ENCODE measurements around the gene HECW1.

HECW1 gene

DNA sequence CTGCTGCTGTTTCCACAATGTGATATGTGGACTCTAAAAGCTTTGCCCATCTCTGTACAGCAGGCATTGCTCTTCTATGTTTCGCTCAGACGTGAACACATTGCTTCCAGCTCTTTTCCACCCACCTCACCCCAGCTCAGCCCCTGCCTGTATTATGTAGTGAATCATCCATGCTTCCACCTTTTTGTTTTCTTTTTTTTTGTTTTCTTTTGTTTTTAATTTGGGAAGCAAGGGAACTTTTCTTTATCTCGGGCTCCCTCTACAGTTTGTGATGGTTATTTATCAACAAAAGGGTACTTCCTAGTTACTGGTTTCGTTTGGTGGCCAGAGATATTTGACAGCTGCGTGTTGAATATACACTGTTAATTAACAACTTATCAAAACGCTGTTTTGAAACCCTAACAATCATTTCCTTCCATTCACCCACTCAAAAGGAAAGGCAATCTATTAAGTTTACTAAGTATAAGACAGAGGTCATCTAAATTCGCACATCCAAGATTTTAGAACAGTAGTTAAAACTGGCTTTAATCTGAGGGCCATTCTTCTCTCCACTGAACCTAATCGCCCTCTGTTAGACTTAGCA lies 342.6 kb downstream of the HECW1 start:
- H3K36me3 ChIP-seq (ENCODE audit: insufficient read depth, low read length) = no peaks in the 10 kb centered on the region
- H3K9me3 ChIP-seq (ENCODE audit: low read length) = no peaks in the 10 kb centered on the region
- H3K4me1 ChIP-seq (ENCODE audit: insufficient read depth, low read length) = no peaks in the 10 kb centered on the region
- no peak overlapping the region for H3K9ac ChIP-seq (ENCODE audit: low read length)
- no peak overlapping the region for H3K4me3 ChIP-seq (ENCODE audit: low read depth in 1 of 2, low read length in 2 of 2)
- no peaks in the 10 kb centered on the region for H3K27me3 ChIP-seq (ENCODE audit: control insufficient read depth in 1 of 2, insufficient read depth in 2 of 2, low read length in 2 of 2)
- H3K27ac ChIP-seq (ENCODE audit: low read depth, low read length) = no peak overlapping the region

DNA sequence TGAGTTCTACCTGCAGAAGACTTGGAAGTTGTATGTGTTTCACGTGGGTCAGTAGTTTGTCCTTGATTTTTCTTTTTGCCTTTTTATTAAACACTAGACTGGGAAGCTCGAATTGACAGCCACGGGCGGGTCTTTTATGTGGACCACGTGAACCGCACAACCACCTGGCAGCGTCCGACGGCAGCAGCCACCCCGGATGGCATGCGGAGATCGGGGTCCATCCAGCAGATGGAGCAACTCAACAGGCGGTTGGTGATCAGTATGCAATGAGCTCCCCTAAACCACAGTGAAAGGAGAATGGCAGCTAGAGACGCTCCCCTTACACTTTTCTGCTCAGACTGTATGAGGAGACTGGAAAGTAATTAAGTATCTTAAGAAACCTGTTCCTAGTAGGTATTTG lies 343.8 kb downstream of the HECW1 start:
- H3K4me1 ChIP-seq (ENCODE audit: insufficient read depth, low read length) = no peaks in the 10 kb centered on the region
- no peaks in the 10 kb centered on the region for H3K9me3 ChIP-seq (ENCODE audit: low read length)
- H3K27me3 ChIP-seq (ENCODE audit: control insufficient read depth in 1 of 2, insufficient read depth in 2 of 2, low read length in 2 of 2) = no peaks in the 10 kb centered on the region
- no peak overlapping the region for H3K27ac ChIP-seq (ENCODE audit: low read depth, low read length)
- H3K36me3 ChIP-seq (ENCODE audit: insufficient read depth, low read length) = no peaks in the 10 kb centered on the region
- no peak overlapping the region for H3K4me3 ChIP-seq (ENCODE audit: low read depth in 1 of 2, low read length in 2 of 2)
- H3K9ac ChIP-seq (ENCODE audit: low read length) = no peak overlapping the region

- Histone ChIP-seq H3K4me3 (ENCODE audit: low read depth in 1 of 2, low read length in 2 of 2) (no peak overlapping the region), H3K27me3 (ENCODE audit: control insufficient read depth in 1 of 2, insufficient read depth in 2 of 2, low read length in 2 of 2) (no peaks in the 10 kb centered on the region), H3K4me1 (ENCODE audit: insufficient read depth, low read length) (no peaks in the 10 kb centered on the region), H3K36me3 (ENCODE audit: insufficient read depth, low read length) (no peaks in the 10 kb centered on the region), H3K27ac (ENCODE audit: low read depth, low read length) (no peak overlapping the region), H3K9me3 (ENCODE audit: low read length) (no peaks in the 10 kb centered on the region), H3K9ac (ENCODE audit: low read length) (no peak overlapping the region)
Observed at GRCh38 chr7:43458330-43459018, 346.0 kb downstream of the HECW1 start.

- Histone ChIP-seq H3K36me3 (ENCODE audit: insufficient read depth, low read length) (no peaks in the 10 kb centered on the region), H3K27ac (ENCODE audit: low read depth, low read length) (no peak overlapping the region), H3K9ac (ENCODE audit: low read length) (no peak overlapping the region), H3K4me1 (ENCODE audit: insufficient read depth, low read length) (no peaks in the 10 kb centered on the region), H3K27me3 (ENCODE audit: control insufficient read depth in 1 of 2, insufficient read depth in 2 of 2, low read length in 2 of 2) (no peaks in the 10 kb centered on the region), H3K9me3 (ENCODE audit: low read length) (no peaks in the 10 kb centered on the region), H3K4me3 (ENCODE audit: low read depth in 1 of 2, low read length in 2 of 2) (no peak overlapping the region)
Observed at GRCh38 chr7:43459019-43459337, 346.5 kb downstream of the HECW1 start.

DNA sequence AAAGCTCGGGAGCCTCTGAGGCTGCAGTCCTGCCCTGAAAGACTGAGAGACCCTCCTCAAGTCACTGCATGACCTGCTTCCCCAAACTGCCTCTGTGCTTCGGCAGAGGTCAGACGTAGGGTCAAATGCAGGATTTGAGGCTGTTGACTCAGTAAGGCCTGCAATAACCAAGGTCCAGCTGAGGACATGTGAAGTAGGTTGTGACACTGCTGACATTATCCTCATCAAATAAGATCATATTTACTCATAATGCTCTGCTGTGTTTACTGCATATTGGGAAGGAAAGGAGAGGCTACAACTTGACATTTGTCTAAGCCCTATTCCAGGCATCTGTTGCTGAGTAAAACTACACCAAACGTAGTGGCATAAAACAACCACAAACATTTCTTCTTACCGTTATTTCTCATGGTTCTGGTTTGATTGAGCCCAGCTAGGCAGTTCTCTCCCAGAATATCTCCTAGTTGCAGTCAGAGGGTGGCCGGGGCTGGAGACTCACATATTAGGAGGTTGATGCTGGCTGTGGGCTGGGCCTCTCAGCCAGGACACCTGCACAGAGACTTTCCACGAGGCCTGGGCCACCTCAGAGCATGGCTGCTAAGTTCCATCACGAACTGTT lies 348.4 kb downstream of the HECW1 start:
- Histone ChIP-seq H3K27ac (ENCODE audit: low read depth, low read length) (no peak overlapping the region), H3K9me3 (ENCODE audit: low read length) (no peaks in the 10 kb centered on the region), H3K36me3 (ENCODE audit: insufficient read depth, low read length) (no peaks in the 10 kb centered on the region), H3K4me1 (ENCODE audit: insufficient read depth, low read length) (no peaks in the 10 kb centered on the region), H3K27me3 (ENCODE audit: control insufficient read depth in 1 of 2, insufficient read depth in 2 of 2, low read length in 2 of 2) (no peaks in the 10 kb centered on the region), H3K4me3 (ENCODE audit: low read depth in 1 of 2, low read length in 2 of 2) (no peak overlapping the region), H3K9ac (ENCODE audit: low read length) (no peak overlapping the region)

DNA sequence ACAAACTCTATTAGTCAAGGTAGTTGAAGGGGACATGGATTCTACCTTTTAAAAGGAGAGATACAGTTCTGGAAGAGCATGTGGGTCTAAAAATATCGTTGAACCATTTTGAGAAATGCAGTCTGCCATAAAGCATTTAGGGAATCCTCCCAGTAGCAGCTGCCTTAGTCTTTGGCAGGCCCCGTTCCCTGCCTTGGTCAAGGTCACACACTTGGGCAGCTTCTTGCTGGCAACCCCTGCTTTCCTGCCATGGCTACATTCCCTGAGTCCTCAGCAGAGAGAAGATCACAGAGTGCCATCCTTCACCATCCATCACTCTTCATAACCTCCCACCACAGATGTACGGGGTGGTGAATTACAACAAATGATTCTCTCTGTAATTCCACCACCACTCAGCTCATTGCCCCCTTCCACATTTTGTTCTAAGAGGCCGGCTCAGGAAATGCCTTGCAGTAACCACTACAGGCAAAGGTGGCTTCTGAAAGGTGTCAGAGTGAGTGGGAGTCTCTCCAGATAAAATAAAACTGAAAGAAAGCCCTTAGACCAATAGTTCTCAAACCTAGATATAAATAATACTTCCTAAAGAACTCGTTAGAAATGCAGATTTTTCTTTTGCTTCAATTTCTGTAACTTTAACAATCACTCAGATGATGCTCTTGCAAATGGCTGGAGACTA lies 349.0 kb downstream of the HECW1 start:
- Histone ChIP-seq H3K4me3 (ENCODE audit: low read depth in 1 of 2, low read length in 2 of 2) (no peak overlapping the region), H3K27me3 (ENCODE audit: control insufficient read depth in 1 of 2, insufficient read depth in 2 of 2, low read length in 2 of 2) (no peaks in the 10 kb centered on the region), H3K4me1 (ENCODE audit: insufficient read depth, low read length) (no peaks in the 10 kb centered on the region), H3K36me3 (ENCODE audit: insufficient read depth, low read length) (no peaks in the 10 kb centered on the region), H3K9ac (ENCODE audit: low read length) (no peak overlapping the region), H3K9me3 (ENCODE audit: low read length) (no peaks in the 10 kb centered on the region), H3K27ac (ENCODE audit: low read depth, low read length) (no peak overlapping the region)

GRCh38 chr7:43462836-43463235 lies 350.4 kb downstream of the HECW1 start:
- H3K4me3 ChIP-seq (ENCODE audit: low read depth in 1 of 2, low read length in 2 of 2) = no peak overlapping the region
- no peak overlapping the region for H3K27ac ChIP-seq (ENCODE audit: low read depth, low read length)
- H3K36me3 ChIP-seq (ENCODE audit: insufficient read depth, low read length) = no peaks in the 10 kb centered on the region
- H3K9me3 ChIP-seq (ENCODE audit: low read length) = no peaks in the 10 kb centered on the region
- H3K4me1 ChIP-seq (ENCODE audit: insufficient read depth, low read length) = no peaks in the 10 kb centered on the region
- no peak overlapping the region for H3K9ac ChIP-seq (ENCODE audit: low read length)
- no peaks in the 10 kb centered on the region for H3K27me3 ChIP-seq (ENCODE audit: control insufficient read depth in 1 of 2, insufficient read depth in 2 of 2, low read length in 2 of 2)

- no peaks in the 10 kb centered on the region for H3K9me3 ChIP-seq (ENCODE audit: low read length)
- no peaks in the 10 kb centered on the region for H3K27me3 ChIP-seq (ENCODE audit: control insufficient read depth in 1 of 2, insufficient read depth in 2 of 2, low read length in 2 of 2)
- no peak overlapping the region for H3K4me3 ChIP-seq (ENCODE audit: low read depth in 1 of 2, low read length in 2 of 2)
- H3K4me1 ChIP-seq (ENCODE audit: insufficient read depth, low read length) = no peaks in the 10 kb centered on the region
- no peak overlapping the region for H3K9ac ChIP-seq (ENCODE audit: low read length)
- H3K36me3 ChIP-seq (ENCODE audit: insufficient read depth, low read length) = no peaks in the 10 kb centered on the region
- H3K27ac ChIP-seq (ENCODE audit: low read depth, low read length) = no peak overlapping the region
Observed at GRCh38 chr7:43463401-43463980, 351.0 kb downstream of the HECW1 start.

GRCh38 chr7:43465581-43466554 lies 353.4 kb downstream of the HECW1 start:
- Histone ChIP-seq H3K4me1 (ENCODE audit: insufficient read depth, low read length) (no peaks in the 10 kb centered on the region), H3K4me3 (ENCODE audit: low read depth in 1 of 2, low read length in 2 of 2) (no peak overlapping the region), H3K27ac (ENCODE audit: low read depth, low read length) (no peak overlapping the region), H3K9me3 (ENCODE audit: low read length) (no peaks in the 10 kb centered on the region), H3K27me3 (ENCODE audit: control insufficient read depth in 1 of 2, insufficient read depth in 2 of 2, low read length in 2 of 2) (no peaks in the 10 kb centered on the region), H3K9ac (ENCODE audit: low read length) (no peak overlapping the region), H3K36me3 (ENCODE audit: insufficient read depth, low read length) (no peaks in the 10 kb centered on the region)

DNA sequence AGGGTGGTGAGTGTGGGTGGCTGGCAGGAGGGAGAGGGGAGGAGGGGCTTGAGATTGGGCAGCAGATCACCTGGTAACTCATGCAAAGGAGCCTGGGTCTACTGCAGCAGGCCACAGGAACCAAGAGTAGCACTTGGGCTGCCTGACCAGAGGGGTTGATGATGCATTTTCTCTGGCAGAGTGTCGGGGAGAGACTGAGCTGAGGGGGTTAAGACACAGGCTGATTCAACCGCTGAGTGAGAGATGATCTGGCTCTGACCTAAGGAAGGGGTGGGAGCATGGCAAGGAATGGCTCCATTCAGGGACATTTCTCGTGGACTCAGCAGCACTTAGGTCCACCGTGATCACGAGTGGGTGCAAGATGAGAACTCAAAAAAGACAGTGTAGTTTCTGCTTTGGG lies 355.0 kb downstream of the HECW1 start:
- Histone ChIP-seq H3K9me3 (ENCODE audit: low read length) (no peaks in the 10 kb centered on the region), H3K9ac (ENCODE audit: low read length) (no peak overlapping the region), H3K4me1 (ENCODE audit: insufficient read depth, low read length) (no peaks in the 10 kb centered on the region), H3K36me3 (ENCODE audit: insufficient read depth, low read length) (no peaks in the 10 kb centered on the region), H3K4me3 (ENCODE audit: low read depth in 1 of 2, low read length in 2 of 2) (no peak overlapping the region), H3K27ac (ENCODE audit: low read depth, low read length) (no peak overlapping the region), H3K27me3 (ENCODE audit: control insufficient read depth in 1 of 2, insufficient read depth in 2 of 2, low read length in 2 of 2) (no peaks in the 10 kb centered on the region)

DNA sequence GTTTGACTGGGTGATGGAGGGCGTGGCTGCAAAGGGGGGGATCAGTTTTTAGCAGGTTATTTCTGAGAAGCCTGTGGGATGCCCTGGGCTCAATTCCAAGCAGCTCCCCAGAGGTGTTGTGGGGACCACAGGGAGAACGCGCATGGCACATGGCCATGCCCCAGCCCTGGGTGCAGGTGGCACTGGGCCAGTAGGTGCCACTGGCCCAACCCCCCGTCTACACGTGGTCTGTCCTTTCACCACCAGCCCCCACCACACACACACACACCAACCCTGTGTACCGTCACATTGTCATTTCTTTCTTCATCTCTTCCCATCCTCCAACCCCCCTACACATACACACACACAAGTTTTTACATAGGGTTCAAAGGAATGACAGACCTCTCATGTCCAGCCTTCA lies 355.4 kb downstream of the HECW1 start:
- Histone ChIP-seq H3K27me3 (ENCODE audit: control insufficient read depth in 1 of 2, insufficient read depth in 2 of 2, low read length in 2 of 2) (no peaks in the 10 kb centered on the region), H3K4me1 (ENCODE audit: insufficient read depth, low read length) (no peaks in the 10 kb centered on the region), H3K9ac (ENCODE audit: low read length) (no peak overlapping the region), H3K9me3 (ENCODE audit: low read length) (no peaks in the 10 kb centered on the region), H3K27ac (ENCODE audit: low read depth, low read length) (no peak overlapping the region), H3K4me3 (ENCODE audit: low read depth in 1 of 2, low read length in 2 of 2) (no peak overlapping the region), H3K36me3 (ENCODE audit: insufficient read depth, low read length) (no peaks in the 10 kb centered on the region)
